Frontal cortex (tissue), 4 donors: Measurements from ENCODE around the gene POFUT1. TPM values are rescaled to one million over a fixed set of nuclear protein-coding genes. Genes with fewer than 3 reads are reported as not detected.
"Not testable (repeated sequence)": the region's sequence is repeated elsewhere in the genome, so short reads cannot be mapped to it uniquely, and the experiment has no call there.

Experiments used
- DNase-seq, 2 donors: peaks; one replicate each; pipeline ENCODE4 v3.0.0; 2012; ENCODE audit warnings: low spot score in 2 of 2
- FAIRE-seq: peaks from 2 replicates; lab custom pipeline; 2012; peaks lifted over from hg19 to GRCh38; lab: Jason Lieb, UNC
- total RNA-seq: library from RNA; depleted of rRNA; stranded (reverse); fragments of >200 nt; gene quantifications from one replicate; pipeline ENCODE4 v1.2.3, GENCODE V29; 2014
- donor health status: control.
- donor health status: control.
- donor health status: control.

The POFUT1 gene
- total RNA-seq, 1 donor from 2014 or later, result 14.7 TPM

- not testable (repeated sequence) for DNase-seq, FAIRE-seq
Observed at GRCh38 chr20:32260973-32261372, 53.3 kb downstream of the POFUT1 start.

- no peak for DNase-seq
- no peak for FAIRE-seq
Observed at GRCh38 chr20:32261644-32262043, 54.0 kb downstream of the POFUT1 start.

- FAIRE-seq (no peak), DNase-seq (no peak)
Observed at GRCh38 chr20:32263398-32263954, 55.8 kb downstream of the POFUT1 start.

- FAIRE-seq, result no peak
Observed at GRCh38 chr20:32271620-32272019, 63.9 kb downstream of the POFUT1 start.

GRCh38 chr20:32274359-32274758 lies 66.7 kb downstream of the POFUT1 start:
- FAIRE-seq, result no peak
- DNase-seq, result no peak

More at GRCh38 chr20:32271620-32272019, 63.9 kb downstream of the POFUT1 start:
- DNase-seq, result no peak

- DNase-seq, FAIRE-seq: not testable (repeated sequence)
Observed at GRCh38 chr20:32275163-32275562, 67.5 kb downstream of the POFUT1 start.

- FAIRE-seq (no peak), DNase-seq (peak; percentile 96 to 97)
Observed at GRCh38 chr20:32277361-32278198, 69.9 kb downstream of the POFUT1 start, which contains the start of gene KIF3B. KIF3B (plus strand) TSS chr20:32277651; CDS start chr20:32309778, 32,127 bp downstream.

GRCh38 chr20:32278199-32278643 lies 70.5 kb downstream of the POFUT1 start:
- no peak for DNase-seq
- FAIRE-seq, result no peak

- no peak for FAIRE-seq
- DNase-seq, result no peak
Observed at GRCh38 chr20:32281711-32282110, 74.0 kb downstream of the POFUT1 start.

GRCh38 chr20:32282461-32282860 lies 74.8 kb downstream of the POFUT1 start:
- no peak for FAIRE-seq
- DNase-seq, result no peak

- DNase-seq (no peak), FAIRE-seq (no peak)
Observed at GRCh38 chr20:32285082-32285620, 77.5 kb downstream of the POFUT1 start.

- FAIRE-seq, result no peak
Observed at GRCh38 chr20:32285621-32286371, 78.1 kb downstream of the POFUT1 start.

GRCh38 chr20:32287231-32287638 lies 79.6 kb downstream of the POFUT1 start:
- FAIRE-seq (no peak), DNase-seq (no peak)

More at GRCh38 chr20:32285621-32286371, 78.1 kb downstream of the POFUT1 start:
- DNase-seq, result no peak

Other genes with a start within 250 kb of the POFUT1 start
- gene XKR7, start 239.7 kb upstream of the POFUT1 start, total RNA-seq, result 9.8 TPM
- gene CCM2L, start 197.4 kb upstream of the POFUT1 start, total RNA-seq, result 2.9 TPM
- gene HCK, start 155.6 kb upstream of the POFUT1 start, total RNA-seq, result 2.9 TPM
- 13.5 TPM for gene TM9SF4, start 98.2 kb upstream of the POFUT1 start, total RNA-seq
- 1.2 TPM for gene PLAGL2, start 137 bp upstream of the POFUT1 start, total RNA-seq
- 89.3 TPM for gene KIF3B, start 69.8 kb downstream of the POFUT1 start, total RNA-seq
- gene ASXL1, start 150.5 kb downstream of the POFUT1 start, total RNA-seq, result 64.8 TPM